ENCODE measurements around the gene VEPH1.
A peak's percentile ranks its signal among the peaks of the same experiment; 100 is the strongest.

The VEPH1 gene

GRCh38 chr3:157472648-157473047 is 30.6 kb downstream of the VEPH1 start:
- DNase-seq: no peak

GRCh38 chr3:157471064-157471463 is 32.2 kb downstream of the VEPH1 start:
- no peak for DNase-seq

DNA sequence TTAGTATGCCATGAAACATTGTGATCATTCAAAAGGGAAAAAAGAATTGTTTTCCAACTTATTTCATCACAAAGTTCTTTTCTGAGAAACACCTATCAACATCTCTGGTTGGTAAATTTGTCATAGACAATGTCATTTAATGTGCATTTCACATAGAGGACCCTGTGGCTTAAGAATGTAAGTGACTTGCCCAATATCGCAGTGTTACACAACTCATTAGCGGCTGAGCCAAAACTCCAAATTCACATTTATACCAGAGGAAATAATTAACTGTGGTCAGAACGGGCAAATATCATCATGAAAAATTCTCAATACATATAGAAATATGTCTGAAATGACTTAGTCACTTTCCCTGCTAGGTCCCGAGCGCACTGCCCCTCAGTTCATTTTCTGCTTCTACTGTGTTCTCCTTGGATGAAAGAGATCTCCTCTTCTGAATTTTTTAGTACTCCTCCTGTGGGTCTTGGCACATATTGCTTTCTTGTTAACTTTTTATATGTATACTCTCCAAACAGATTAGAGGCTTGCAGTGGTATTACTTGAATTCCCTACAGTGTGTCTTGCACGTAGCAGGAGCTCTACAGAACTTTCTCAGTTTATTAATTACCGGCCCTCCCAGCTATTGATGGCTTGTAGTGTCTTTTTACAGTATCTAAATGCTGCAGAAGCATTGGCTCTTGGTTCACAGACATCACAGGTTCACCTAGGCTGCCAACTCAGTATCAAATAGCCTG is 33.5 kb downstream of the VEPH1 start:
- DNase-seq: peak; percentile 68

DNA sequence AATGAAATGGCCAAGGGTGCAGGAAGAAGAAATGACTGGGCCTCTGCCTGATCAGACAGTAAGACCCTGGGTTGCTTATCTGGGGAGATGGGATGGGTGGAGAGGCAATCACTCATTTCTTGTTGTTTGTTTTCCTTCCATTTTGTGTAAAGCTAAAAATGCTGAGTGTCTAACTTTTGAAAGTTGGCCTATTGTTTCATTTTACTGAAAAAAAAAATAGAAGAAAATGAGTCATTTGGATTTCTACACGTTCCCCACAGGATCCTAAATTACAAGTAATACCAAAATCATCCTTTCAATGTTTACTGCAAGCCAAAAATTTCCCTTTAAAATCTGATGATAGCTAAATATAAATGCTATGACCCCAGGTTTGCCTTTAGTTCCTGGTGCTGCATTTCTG is 36.0 kb downstream of the VEPH1 start:
- no peak for DNase-seq

GRCh38 chr3:157465741-157466140 is 37.5 kb downstream of the VEPH1 start:
- no peak for DNase-seq

DNA sequence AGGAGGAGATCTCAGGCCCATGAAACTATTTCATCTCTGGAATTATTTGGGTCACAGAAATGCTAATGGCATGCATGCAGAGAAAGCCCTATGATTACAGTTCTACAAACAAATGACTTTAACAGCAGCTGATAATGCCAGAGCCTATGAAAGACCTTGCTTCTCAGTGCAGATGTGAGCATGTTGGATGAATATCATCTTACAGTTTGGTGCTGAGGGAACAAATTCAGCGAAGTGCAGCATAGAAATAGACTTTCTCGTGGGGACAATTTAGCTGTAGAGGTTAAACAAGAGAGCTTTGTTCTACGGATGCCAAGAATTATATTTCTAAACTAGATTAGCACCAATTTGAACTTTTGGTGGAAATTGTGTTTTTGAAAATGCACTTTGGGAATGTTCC is 38.9 kb downstream of the VEPH1 start:
- no peak for DNase-seq

DNA sequence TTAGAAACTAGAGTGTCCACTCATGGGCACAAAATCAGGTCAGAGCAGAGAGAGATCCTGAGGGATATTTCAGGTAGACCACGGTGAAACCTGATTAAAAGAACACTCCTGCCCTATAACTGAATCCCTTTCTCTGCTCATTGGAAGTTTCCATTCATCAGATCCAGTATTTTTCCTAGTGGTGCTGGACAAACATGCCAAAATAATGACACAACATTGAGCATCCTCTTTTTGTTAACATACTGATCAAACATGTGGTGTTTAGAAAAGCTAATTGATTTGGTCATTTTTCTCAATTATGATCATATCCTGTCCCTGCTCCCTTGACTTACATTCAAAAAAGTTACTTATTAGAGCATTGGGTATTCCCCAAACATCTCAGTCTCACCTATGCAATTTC is 39.4 kb downstream of the VEPH1 start:
- DNase-seq: no peak

DNA sequence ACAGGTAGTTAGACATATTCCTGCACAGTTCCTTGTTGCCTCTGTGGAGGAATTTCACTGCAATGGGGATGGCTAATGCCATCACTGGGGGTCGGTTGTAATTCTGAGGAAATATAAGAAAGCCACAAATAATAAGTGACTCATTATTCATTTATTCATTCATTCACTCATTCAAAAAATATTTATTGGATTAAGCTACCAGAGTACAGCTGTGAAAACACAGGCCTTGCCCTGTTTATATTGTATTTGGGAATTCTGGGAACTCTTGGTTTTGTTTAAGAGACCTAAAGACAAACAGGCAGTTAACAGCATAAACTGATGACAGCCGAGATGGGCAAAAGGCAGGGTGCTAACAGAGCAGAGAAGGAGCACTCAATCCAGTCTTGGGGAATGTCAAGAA is 43.0 kb downstream of the VEPH1 start:
- no peak for DNase-seq

- DNase-seq: no peak
These were observed 43.5 kb downstream of the VEPH1 start for GRCh38 chr3:157459706-157460105.

GRCh38 chr3:157453824-157454223 is 49.4 kb downstream of the VEPH1 start:
- no peak for DNase-seq

DNA sequence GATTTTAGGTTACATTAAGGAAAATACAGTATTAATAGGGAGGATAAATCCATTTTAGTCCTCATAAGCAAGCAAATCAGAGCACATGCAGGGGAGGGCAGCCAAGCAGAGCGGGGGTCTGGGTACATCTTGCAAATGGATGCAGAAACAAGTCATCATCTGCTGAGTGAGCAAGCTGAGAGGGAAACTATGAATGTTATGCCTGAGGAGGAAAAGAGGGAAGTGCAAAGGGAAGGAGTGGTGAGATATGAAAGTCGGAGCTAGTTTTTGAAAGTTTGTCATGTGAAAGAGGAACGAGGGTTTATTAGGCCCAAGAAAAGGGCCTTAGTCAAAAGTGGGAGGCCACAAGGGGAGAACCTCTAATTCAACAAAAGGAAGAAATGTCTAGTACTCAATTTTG is 51.1 kb downstream of the VEPH1 start:
- peak; percentile 45 for DNase-seq

- peak; percentile 70 for DNase-seq
These were observed 56.1 kb downstream of the VEPH1 start for GRCh38 chr3:157447026-157447694.

GRCh38 chr3:157445857-157446256 is 57.4 kb downstream of the VEPH1 start:
- peak; percentile 83 for DNase-seq

DNA sequence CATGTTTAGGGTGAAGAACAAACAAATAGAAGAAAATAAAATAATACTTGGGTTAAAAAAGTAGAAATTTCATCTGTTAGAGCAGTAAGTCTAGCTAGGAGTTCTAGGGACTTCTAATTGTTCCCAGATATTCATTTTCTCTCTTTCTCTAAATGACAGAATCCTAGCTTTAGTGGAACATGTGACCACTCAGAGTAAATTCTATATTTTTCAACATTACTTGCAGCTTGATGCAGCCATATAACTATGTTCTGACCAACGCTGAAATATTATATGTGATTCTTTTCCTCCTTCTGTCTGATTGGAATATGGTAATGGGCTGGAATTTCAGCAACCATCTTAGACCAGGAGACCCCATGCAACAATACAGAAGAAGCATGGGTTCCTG is 58.4 kb downstream of the VEPH1 start:
- no peak for DNase-seq

DNA sequence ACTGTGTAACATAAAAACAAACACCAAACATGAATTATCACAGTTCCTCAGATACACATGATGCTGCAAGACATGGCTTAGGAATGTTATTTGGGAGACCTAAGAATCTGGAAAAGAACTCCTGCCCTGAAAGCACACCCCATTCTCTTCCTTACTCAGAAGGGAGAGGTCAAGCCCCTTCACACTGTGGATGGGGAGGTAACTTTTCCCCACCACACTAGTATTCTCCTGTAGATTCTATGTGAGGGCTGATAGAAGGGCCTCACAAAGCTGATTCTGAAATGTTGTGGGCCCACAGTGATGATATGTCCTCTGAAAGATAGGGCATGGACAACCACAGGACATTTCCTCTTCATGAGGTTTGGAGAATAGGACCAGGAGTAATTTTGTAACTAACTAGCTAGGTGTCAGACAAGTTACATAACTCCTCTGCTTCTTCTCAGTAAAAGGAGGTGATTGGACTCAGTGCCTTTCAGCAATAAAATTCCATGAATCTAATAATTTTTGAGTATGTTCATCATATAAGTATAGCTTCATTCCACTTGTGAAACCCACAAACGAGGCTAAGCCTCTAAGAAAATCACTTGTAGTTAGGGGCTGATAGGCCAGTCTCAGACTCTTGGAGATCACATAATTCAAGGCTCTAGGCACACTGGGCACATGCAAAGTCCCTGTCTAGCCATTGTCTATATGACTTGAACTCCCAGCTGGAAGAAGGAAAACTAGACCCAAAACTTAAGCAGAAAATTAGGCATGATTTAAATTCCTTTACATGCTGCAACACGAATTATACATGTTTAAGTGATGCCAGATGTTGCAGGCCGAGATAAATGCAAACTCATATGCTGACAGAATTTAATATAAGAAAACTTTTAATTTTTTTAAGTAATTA is 59.1 kb downstream of the VEPH1 start:
- DNase-seq: peak; percentile 51

GRCh38 chr3:157442729-157443128 is 60.5 kb downstream of the VEPH1 start:
- no peak for DNase-seq

GRCh38 chr3:157441102-157441624 is 62.1 kb downstream of the VEPH1 start:
- no peak for DNase-seq

- DNase-seq: no peak
These were observed 65.0 kb downstream of the VEPH1 start for GRCh38 chr3:157438194-157438730.

GRCh38 chr3:157436583-157437291 is 66.5 kb downstream of the VEPH1 start, which contains the start of gene PTX3:
Gene PTX3, plus strand, starts transcription at chr3:157436850. Its CDS starts 84 bp downstream, at chr3:157436934.
- DNase-seq: peak; percentile 84

DNA sequence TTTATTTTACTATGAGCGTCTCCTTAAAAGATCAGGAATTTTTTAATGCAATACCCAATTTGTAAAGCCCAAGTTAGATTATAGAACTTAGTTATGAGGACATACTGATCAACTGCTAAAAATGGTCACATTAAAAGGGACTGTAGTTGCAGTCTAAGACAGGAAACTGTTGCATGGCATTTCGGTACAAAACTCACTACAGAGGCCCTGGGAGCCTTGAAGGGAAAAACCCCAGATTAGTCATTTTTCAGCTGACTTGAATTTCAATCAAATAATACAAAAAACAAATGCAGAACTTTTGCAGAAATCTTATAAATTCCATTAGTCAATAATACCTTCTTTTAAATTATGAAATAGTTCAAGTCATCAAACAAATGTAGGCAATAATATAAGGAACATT is 73.5 kb downstream of the VEPH1 start:
- DNase-seq: peak; percentile 40

DNA sequence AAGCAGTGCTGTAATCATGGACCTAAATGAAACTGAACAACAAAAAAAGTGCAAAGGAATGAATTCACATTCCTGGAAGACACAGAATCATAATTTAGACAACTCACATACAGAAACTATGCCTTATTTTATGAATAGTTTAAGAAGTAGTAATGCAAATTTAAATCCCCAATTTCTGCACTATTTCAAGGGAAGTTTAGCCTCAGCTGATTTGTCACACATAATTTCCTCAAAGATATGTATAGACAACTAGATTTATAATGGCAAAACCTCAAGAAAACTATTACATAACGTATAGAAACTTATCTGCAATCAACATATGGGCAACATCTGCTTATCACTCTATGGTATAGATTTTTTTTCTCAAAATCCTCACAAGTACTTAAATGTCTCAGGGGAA is 74.4 kb downstream of the VEPH1 start:
- DNase-seq: peak; percentile 67

GRCh38 chr3:157427901-157428300 is 75.3 kb downstream of the VEPH1 start:
- no peak for DNase-seq

Measured in hematopoietic multipotent progenitor cell treated with erythropoietin and hydrocortisone succinate and interleukin-3 and kit ligand, for 4 days (in vitro differentiated cells).